GM12878 (cell line): Measurements from ENCODE around the gene PRKCB. TPM values are rescaled to one million over a fixed set of nuclear protein-coding genes. Genes with fewer than 3 reads are reported as not detected.

Source experiments
- ATAC-seq: fragments of 200-7000 bp; cut with Tn5 transposase; 3 replicates; pipeline ENCODE4 v1.9.1; 2020; ENCODE audit warnings: mild to moderate bottlenecking, moderate library complexity
- BruUV-seq: library from RNA; stranded (reverse); fragments of 400-500 nt; replicated peaks from 2 replicates; lab custom pipeline; 2021; lab: Mats Ljungman, UMichigan
- CTCF ChIA-PET: fragments of 300-600 bp; sonication (Branson Sonifier 250); formaldehyde crosslinking; extraction: SDS; loops from one replicate; lab custom pipeline; 2021; ENCODE audit warnings: inconsistent platforms; lab: Yijun Ruan, JAX
- POLR2A ChIA-PET: fragments of 350-600 bp; formaldehyde crosslinking; extraction: SDS; loops from one replicate; lab custom pipeline; 2021; ENCODE audit warnings: inconsistent platforms; lab: Charles Lee
- RAD21 ChIA-PET: fragments of 300-600 bp; sonication (Branson Sonifier 250); formaldehyde crosslinking; loops from one replicate; lab custom pipeline; 2023; ENCODE audit warnings: antibody characterized with exemption; ENCODE audit not compliant: unreplicated experiment; lab: Charles Lee
- SMC1A ChIA-PET: fragments of 300-600 bp; sonication (Branson Sonifier 250); formaldehyde crosslinking; loops from one replicate; lab custom pipeline; 2023; ENCODE audit not compliant: unreplicated experiment, uncharacterized antibody; lab: Charles Lee
- DNase-seq: peaks from one replicate; pipeline ENCODE4 v3.0.0-alpha.2; 2011; ENCODE audit warnings: low read depth, low spot score
- FAIRE-seq: peaks from 3 replicates; lab custom pipeline; 2011; peaks lifted over from hg19 to GRCh38; lab: Jason Lieb, UNC
- H2AFZ ChIP-seq: 2 replicates; pipeline ENCODE4 v1.6.0; 2011; ENCODE audit warnings: low read depth, low read length, control low read depth; ENCODE audit not compliant: control insufficient read depth
- H3K27ac ChIP-seq: 2 replicates; pipeline ENCODE4 v1.5.1; 2011; ENCODE audit warnings: control low read depth; ENCODE audit not compliant: control insufficient read depth, insufficient read depth
- H3K27me3 ChIP-seq, 2 experiments: replicated peaks in 1 of 2; 2 replicates each; pipeline versions ENCODE4 v1.6.0 to v1.6.1; 2011; ENCODE audit warnings: low read length in 1 of 2; ENCODE audit not compliant: control insufficient read depth in 2 of 2, insufficient read depth in 2 of 2
- H3K36me3 ChIP-seq, 2 experiments: 2 replicates each; pipeline ENCODE4 v1.5.1; 2011; ENCODE audit warnings: low read length in 1 of 2; ENCODE audit not compliant: control insufficient read depth in 2 of 2, insufficient read depth in 2 of 2
- H3K4me1 ChIP-seq: 2 replicates; pipeline ENCODE4 v1.6.1; 2011; ENCODE audit warnings: mild to moderate bottlenecking, low read length, moderate library complexity, mixed read lengths; ENCODE audit not compliant: control insufficient read depth, insufficient read depth
- H3K4me2 ChIP-seq: 2 replicates; pipeline ENCODE4 v1.6.0; 2011; ENCODE audit warnings: control low read depth; ENCODE audit not compliant: control insufficient read depth, insufficient read depth
- H3K4me3 ChIP-seq: fragments of 200-600 bp; sonication (generic); 2 replicates; pipeline ENCODE4 v1.5.1; 2016
- H3K79me2 ChIP-seq: 2 replicates; pipeline ENCODE4 v1.6.0; 2011; ENCODE audit warnings: low read length; ENCODE audit not compliant: control insufficient read depth, insufficient read depth
- H3K9ac ChIP-seq: 2 replicates; pipeline ENCODE4 v1.8.0; 2011; ENCODE audit warnings: low read length, control low read depth, mixed read lengths; ENCODE audit not compliant: control insufficient read depth, insufficient read depth
- H3K9me3 ChIP-seq: replicated peaks from 3 replicates; pipeline ENCODE4 v1.5.1; 2011; ENCODE audit warnings: mild to moderate bottlenecking, low read length; ENCODE audit not compliant: control insufficient read depth, insufficient read depth
- H4K20me1 ChIP-seq: 2 replicates; pipeline ENCODE4 v1.6.0; 2011; ENCODE audit not compliant: control insufficient read depth, insufficient read depth
- ESRRA ChIP-seq: IDR thresholded peaks from 2 replicates; pipeline ENCODE4 v1.6.1; 2012; ENCODE audit warnings: mild to moderate bottlenecking, low read length, improper control_type of control experiment
- IKZF1 ChIP-seq: fragments of 450-650 bp; conservative IDR thresholded peaks from 2 replicates; pipeline ENCODE4 v1.6.1; 2017; ENCODE audit warnings: antibody characterized with exemption, mild to moderate bottlenecking
- JUNB ChIP-seq: IDR thresholded peaks from 2 replicates; pipeline ENCODE4 v1.6.1; 2016; ENCODE audit warnings: antibody characterized with exemption, mild to moderate bottlenecking
- MEF2A ChIP-seq: IDR thresholded peaks from 2 replicates; pipeline ENCODE4 v1.6.1; 2011; ENCODE audit warnings: low read depth, mild to moderate bottlenecking, low read length, moderate library complexity; ENCODE audit not compliant: insufficient read depth
- MEF2B ChIP-seq: fragments of 450-650 bp; IDR thresholded peaks from 2 replicates; pipeline ENCODE4 v1.6.1; 2018; ENCODE audit warnings: mild to moderate bottlenecking, moderate library complexity; ENCODE audit not compliant: partially characterized antibody, poor library complexity, severe bottlenecking
- NFIC ChIP-seq: IDR thresholded peaks from 2 replicates; pipeline ENCODE4 v1.6.1; 2012; ENCODE audit warnings: low read depth, mild to moderate bottlenecking, inconsistent platforms, low read length, moderate library complexity
- in situ Hi-C: fragments of 300-500 bp; cut with MboI; formaldehyde crosslinking; loops from 9 replicates; pipeline ENCODE4 v1.14.3; 2018; ENCODE audit warnings: mixed read lengths
- intact Hi-C: fragments of 100-400 bp; cut with micrococcal nuclease; formaldehyde crosslinking; loops from one replicate; pipeline ENCODE4 v1.14.2; 2022; ENCODE audit not compliant: unreplicated experiment
- polyA plus RNA-seq, 11 experiments: library from polyadenylated mRNA; depleted of rRNA in 4 of 11; unstranded in 6 of 11; stranded (reverse) in 5 of 11; fragments of >200 nt; fragmentation: Nextera tagmentation in 4 of 11; fragmentation: Illumina TruSeq in 1 of 11; extraction: Ambion mirVana in 4 of 11; extraction: Trizol in 1 of 11; gene quantifications; 1 replicate in 1 of 11; 2 replicates in 10 of 11; pipeline versions ENCODE4 v1.2.1 to v1.2.3, GENCODE V29; 2011 to 2016; ENCODE audit warnings: inconsistent platforms in 2 of 11, missing spikeins in 2 of 11, low read depth in 1 of 11
- total RNA-seq, 4 experiments: library from RNA; depleted of rRNA in 3 of 4; stranded (reverse); fragments of >200 nt in 3 of 4; fragmentation: Illumina TruSeq in 1 of 4; extraction: Trizol in 1 of 4; gene quantifications; 2 replicates each; pipeline versions ENCODE4 v1.2.1 to v1.2.3, GENCODE V29; 2013 to 2021

Gene PRKCB
- total and polyA plus RNA-seq, 10 of the 15 experiments (the other 5 are each of a cell fraction or from before 2014, with no cell fraction given): 21.4 to 158 (median 97.3) TPM

- ATAC-seq: peak; percentile 53; the same call in 1 of the 3 replicates
- no peak for FAIRE-seq
- Histone ChIP-seq H4K20me1 (no peaks in the 10 kb centered on the region; the same call in 1 of the 2 replicates), H3K4me3 (no peak overlapping the region), H2AFZ (no peak overlapping the region), H3K36me3 (peaks cover 8 to 25% of the 10 kb centered on the region in 2 experiments; a peak in 3 of 4 replicates), H3K79me2 (peaks cover 53% of the 10 kb centered on the region), H3K27ac (no peak overlapping the region; the same call in 1 of the 2 replicates), H3K4me1 (peaks cover 27% of the 10 kb centered on the region), H3K9me3 (peaks cover 4% of the 10 kb centered on the region; the same call in 1 of the 3 replicates), H3K27me3 (no peaks in the 10 kb centered on the region), H3K4me2 (peak overlapping the region; percentile 35), H3K9ac (no peak overlapping the region)
- ChIA-PET SMC1A (interaction anchor here (0.6 to 30.6 kb wide), 7 partner anchors 9 to 91 kb away, joined by 3 to 468 read pairs (median 4); no protein-coding TSS in a partner anchor), CTCF (interaction anchor here (0.6 to 1.4 kb wide), 4 partner anchors 8 to 50 kb away, joined by 3 read pairs; no protein-coding TSS in a partner anchor), RAD21 (interaction anchor here (0.9 to 1.0 kb wide), 2 partner anchors 16 to 39 kb away, joined by 3 to 5 read pairs; no protein-coding TSS in a partner anchor), POLR2A (interaction anchor here (1.0 to 1.4 kb wide), 5 partner anchors 10 to 89 kb away, joined by 3 to 6 read pairs (median 4); no protein-coding TSS in a partner anchor)
- TF ChIP-seq ESRRA (no peak), MEF2B (peak; percentile 28), IKZF1 (no peak), JUNB (peak; percentile 69), MEF2A (peak; percentile 77), NFIC (0 out of 2 replicates have a peak, but pooled peaks have one; percentile 41)
- BruUV-seq: no TSS peak
- DNase-seq: no peak
- in situ Hi-C loops: no loop called here
- intact Hi-C loops: no loop called here
Observed at GRCh38 chr16:23895052-23895451, 59.3 kb downstream of the PRKCB start.
